Neural crest cell (in vitro differentiated cells): ENCODE measurements around the gene ZMYND15. TPM values are rescaled to one million over a fixed set of nuclear protein-coding genes. Genes with fewer than 3 reads are reported as not detected.

Source experiments
- DNase-seq: peaks from one replicate; pipeline ENCODE4 v3.0.0; 2021; ENCODE audit warnings: low read depth, mixed read lengths, low spot score
- H3K27ac Mint-ChIP-seq: one replicate; pipeline ENCODE4 v1.8.0; 2021; ENCODE audit warnings: mild to moderate bottlenecking, mixed read lengths; ENCODE audit not compliant: unreplicated experiment
- H3K27me3 Mint-ChIP-seq: 2 replicates; pipeline ENCODE4 v1.8.0; 2021; ENCODE audit warnings: low read depth, mild to moderate bottlenecking, mixed read lengths
- H3K36me3 Mint-ChIP-seq: 2 replicates; pipeline ENCODE4 v1.8.0; 2021; ENCODE audit warnings: low read depth, mild to moderate bottlenecking, mixed read lengths
- H3K4me1 Mint-ChIP-seq: 2 replicates; pipeline ENCODE4 v1.8.0; 2021; ENCODE audit warnings: mixed read lengths
- H3K4me3 Mint-ChIP-seq: one replicate; pipeline ENCODE4 v1.8.0; 2021; ENCODE audit warnings: mild to moderate bottlenecking, mixed read lengths
- H3K9me3 Mint-ChIP-seq: 2 replicates; pipeline ENCODE4 v1.8.0; 2021; ENCODE audit warnings: mixed read lengths
- total RNA-seq: library from RNA; stranded (reverse); gene quantifications from 2 replicates; pipeline ENCODE4 v1.2.1, GENCODE V29; 2021
- TF ChIP-seq, protein P1 (sequence below): fragments of 200-600 bp; sonication (generic); conservative IDR thresholded peaks from 2 replicates; pipeline ENCODE4 v1.5.0; 2021; ENCODE audit warnings: antibody characterized with exemption, mild to moderate bottlenecking

Gene ZMYND15
- total RNA-seq, 1 donor from 2014 or later: not detected

GRCh38 chr17:4706121-4706520, 33.5 kb upstream of the ZMYND15 start:
- TF ChIP-seq, protein P1, sequence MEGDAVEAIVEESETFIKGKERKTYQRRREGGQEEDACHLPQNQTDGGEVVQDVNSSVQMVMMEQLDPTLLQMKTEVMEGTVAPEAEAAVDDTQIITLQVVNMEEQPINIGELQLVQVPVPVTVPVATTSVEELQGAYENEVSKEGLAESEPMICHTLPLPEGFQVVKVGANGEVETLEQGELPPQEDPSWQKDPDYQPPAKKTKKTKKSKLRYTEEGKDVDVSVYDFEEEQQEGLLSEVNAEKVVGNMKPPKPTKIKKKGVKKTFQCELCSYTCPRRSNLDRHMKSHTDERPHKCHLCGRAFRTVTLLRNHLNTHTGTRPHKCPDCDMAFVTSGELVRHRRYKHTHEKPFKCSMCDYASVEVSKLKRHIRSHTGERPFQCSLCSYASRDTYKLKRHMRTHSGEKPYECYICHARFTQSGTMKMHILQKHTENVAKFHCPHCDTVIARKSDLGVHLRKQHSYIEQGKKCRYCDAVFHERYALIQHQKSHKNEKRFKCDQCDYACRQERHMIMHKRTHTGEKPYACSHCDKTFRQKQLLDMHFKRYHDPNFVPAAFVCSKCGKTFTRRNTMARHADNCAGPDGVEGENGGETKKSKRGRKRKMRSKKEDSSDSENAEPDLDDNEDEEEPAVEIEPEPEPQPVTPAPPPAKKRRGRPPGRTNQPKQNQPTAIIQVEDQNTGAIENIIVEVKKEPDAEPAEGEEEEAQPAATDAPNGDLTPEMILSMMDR: no peak
- peak overlapping the region; percentile 97 for H3K4me3 Mint-ChIP-seq
- no peaks in the 10 kb centered on the region for H3K36me3 Mint-ChIP-seq
- no peak overlapping the region for H3K27ac Mint-ChIP-seq
- no peaks in the 10 kb centered on the region for H3K9me3 Mint-ChIP-seq
- no peak for DNase-seq
- H3K4me1 Mint-ChIP-seq: peaks cover 49% of the 10 kb centered on the region
- no peaks in the 10 kb centered on the region for H3K27me3 Mint-ChIP-seq

DNA sequence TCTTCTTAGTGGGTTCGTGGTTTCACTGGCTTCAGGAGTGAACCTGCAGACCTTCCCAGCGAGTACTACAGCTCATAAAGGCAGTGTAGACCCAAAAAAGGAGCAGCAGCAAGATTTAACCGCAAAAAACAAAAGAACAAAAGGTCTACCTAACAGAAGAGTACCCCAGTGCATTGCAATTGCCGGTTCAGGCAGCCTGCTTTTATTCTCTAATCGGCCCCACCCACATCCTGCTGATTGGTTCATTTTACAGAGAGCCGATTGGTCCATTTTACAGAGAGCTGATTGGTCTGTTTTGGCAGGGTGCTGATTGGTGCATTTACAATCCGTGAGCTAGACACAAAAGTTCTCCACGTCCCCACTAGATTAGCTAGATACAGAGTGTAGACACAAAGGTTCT, 31.2 kb upstream of the ZMYND15 start:
- Mint-ChIP-seq H3K27ac (no peak overlapping the region), H3K36me3 (no peaks in the 10 kb centered on the region), H3K4me3 (peak overlapping the region; percentile 83), H3K27me3 (no peaks in the 10 kb centered on the region), H3K9me3 (no peaks in the 10 kb centered on the region), H3K4me1 (peaks cover 31% of the 10 kb centered on the region)
- TF ChIP-seq, protein P1: no peak
- no peak for DNase-seq

GRCh38 chr17:4709794-4710692, 29.6 kb upstream of the ZMYND15 start, which contains the start of gene ARRB2:
Gene ARRB2, plus strand, starts transcription at chr17:4710632. Its CDS starts 90 bp downstream, at chr17:4710722.
- peak; percentile 95 for DNase-seq
- Mint-ChIP-seq H3K9me3 (no peaks in the 10 kb centered on the region), H3K4me3 (peak within 1 kb of the TSS; percentile 88), H3K27ac (peak within 1 kb of the TSS; percentile 65), H3K4me1 (peaks cover 27% of the 10 kb centered on the region), H3K27me3 (no peaks in the 10 kb centered on the region), H3K36me3 (no peaks in the 10 kb centered on the region)
- TF ChIP-seq, protein P1: peak; percentile 73

- H3K27ac Mint-ChIP-seq: peak overlapping the region; percentile 43
- H3K36me3 Mint-ChIP-seq: no peaks in the 10 kb centered on the region
- H3K4me1 Mint-ChIP-seq: peaks cover 23% of the 10 kb centered on the region
- no peaks in the 10 kb centered on the region for H3K9me3 Mint-ChIP-seq
- TF ChIP-seq, protein P1: no peak
- peak overlapping the region; percentile 88 for H3K4me3 Mint-ChIP-seq
- no peaks in the 10 kb centered on the region for H3K27me3 Mint-ChIP-seq
- no peak for DNase-seq
Measured at GRCh38 chr17:4710693-4711634, 28.7 kb upstream of the ZMYND15 start.

DNA sequence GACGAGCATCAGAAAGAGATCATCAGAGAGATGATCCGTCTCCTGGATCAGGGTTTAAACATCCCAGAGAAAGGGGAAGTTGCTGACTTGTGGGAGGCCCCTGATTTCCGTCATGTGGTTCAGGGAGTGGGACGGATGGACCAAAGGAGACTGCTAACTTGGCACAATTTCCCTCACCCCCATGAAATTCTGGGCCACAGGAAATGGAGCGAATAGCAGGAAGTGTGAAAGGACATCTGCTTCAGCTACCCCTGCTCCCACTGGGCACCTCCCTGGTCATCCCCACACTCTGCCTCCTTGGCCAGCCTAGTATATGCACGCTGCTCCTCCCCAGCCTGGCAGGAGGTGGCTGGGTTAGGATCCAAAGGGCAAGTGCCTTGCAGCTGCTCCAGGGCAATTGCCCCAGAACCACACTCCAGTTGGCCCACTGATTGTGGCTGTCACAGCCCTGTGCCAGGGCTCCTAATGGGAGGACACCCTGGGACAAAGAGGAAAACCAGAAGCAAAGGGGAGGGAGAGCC, 27.9 kb upstream of the ZMYND15 start:
- Mint-ChIP-seq H3K27me3 (no peaks in the 10 kb centered on the region), H3K4me1 (peaks cover 16% of the 10 kb centered on the region), H3K4me3 (peak overlapping the region; percentile 88), H3K9me3 (no peaks in the 10 kb centered on the region), H3K27ac (no peak overlapping the region), H3K36me3 (no peaks in the 10 kb centered on the region)
- TF ChIP-seq, protein P1: no peak
- no peak for DNase-seq
